ENCODE data around the gene PDS5B.

DNA sequence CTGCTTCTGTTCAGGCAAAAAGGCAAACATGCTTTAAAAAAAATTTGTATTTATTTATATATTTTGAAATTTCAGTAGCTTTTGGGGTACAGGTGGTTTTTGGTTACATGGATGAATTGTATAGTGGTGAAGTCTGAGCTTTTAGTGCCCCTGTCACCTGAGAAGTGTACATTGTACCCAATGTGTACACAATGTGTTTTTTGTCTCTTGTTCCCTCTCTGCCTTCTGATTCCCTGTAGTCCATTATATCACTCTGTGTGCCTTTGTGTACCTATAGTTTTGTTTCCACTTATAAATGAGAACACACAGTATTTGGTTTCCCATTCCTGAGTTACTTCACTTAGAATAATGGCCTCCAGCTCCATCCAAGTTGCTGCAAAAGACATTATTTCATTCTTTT is 77.4 kb downstream of the PDS5B start:
- TF ChIP-seq EZH2 (IDR thresholded peaks at IDR 0.05; ENCODE audit: insufficient read depth, poor library complexity, severe bottlenecking) (no peak), EZH2phosphoT487 (IDR thresholded peaks at IDR 0.05; ENCODE audit: insufficient read depth, low read depth) (no peak)
